HG03354 (cell line): ENCODE results near the gene BMP2K.

Source experiments
- ATAC-seq: cut with Tn5 transposase; IDR thresholded peaks from one replicate; pipeline ENCODE4 v1.9.1; 2021; ENCODE audit warnings: mild to moderate bottlenecking; ENCODE audit not compliant: unreplicated experiment, poor library complexity, severe bottlenecking

The BMP2K gene

GRCh38 chr4:78776079-78776728, at the start of gene BMP2K:
BMP2K (plus strand) TSS chr4:78776350; CDS start chr4:78776544, 194 bp downstream.
- ATAC-seq: peak; percentile 71

GRCh38 chr4:78726546-78726945, 49.6 kb upstream of the BMP2K start:
- no peak for ATAC-seq

- ATAC-seq: no peak
Observed at GRCh38 chr4:78732332-78733104, 43.6 kb upstream of the BMP2K start.

GRCh38 chr4:78734441-78735162, 41.5 kb upstream of the BMP2K start:
- ATAC-seq: no peak

GRCh38 chr4:78735697-78736096, 40.5 kb upstream of the BMP2K start:
- peak; percentile 61 for ATAC-seq

- ATAC-seq: peak; percentile 75
Observed at GRCh38 chr4:78737035-78737434, 39.1 kb upstream of the BMP2K start.

- no peak for ATAC-seq
Observed at GRCh38 chr4:78737973-78738372, 38.2 kb upstream of the BMP2K start.

- peak; percentile 48 for ATAC-seq
Observed at GRCh38 chr4:78742300-78742699, 33.9 kb upstream of the BMP2K start.

GRCh38 chr4:78747475-78747922, 28.7 kb upstream of the BMP2K start:
- no peak for ATAC-seq

GRCh38 chr4:78748381-78748780, 27.8 kb upstream of the BMP2K start:
- ATAC-seq: no peak

- ATAC-seq: peak; percentile 49
Observed at GRCh38 chr4:78749258-78749971, 26.7 kb upstream of the BMP2K start.

GRCh38 chr4:78749972-78750727, 26.0 kb upstream of the BMP2K start:
- peak; percentile 89 for ATAC-seq

GRCh38 chr4:78753091-78753490, 23.1 kb upstream of the BMP2K start:
- no peak for ATAC-seq

GRCh38 chr4:78754872-78755271, 21.3 kb upstream of the BMP2K start:
- no peak for ATAC-seq

GRCh38 chr4:78756137-78756536, 20.0 kb upstream of the BMP2K start:
- ATAC-seq: no peak

- no peak for ATAC-seq
Observed at GRCh38 chr4:78756776-78757175, 19.4 kb upstream of the BMP2K start.

GRCh38 chr4:78757574-78757973, 18.6 kb upstream of the BMP2K start:
- no peak for ATAC-seq

- ATAC-seq: no peak
Observed at GRCh38 chr4:78758085-78758484, 18.1 kb upstream of the BMP2K start.

- no peak for ATAC-seq
Observed at GRCh38 chr4:78762529-78762928, 13.6 kb upstream of the BMP2K start.
